HG03432 (cell line): ENCODE measurements around the gene ITPR2.

ENCODE experiments used
- ATAC-seq: cut with Tn5 transposase; IDR thresholded peaks from one replicate; pipeline ENCODE4 v1.9.1; 2021; ENCODE audit warnings: mild to moderate bottlenecking, moderate library complexity; ENCODE audit not compliant: unreplicated experiment

The ITPR2 gene

DNA sequence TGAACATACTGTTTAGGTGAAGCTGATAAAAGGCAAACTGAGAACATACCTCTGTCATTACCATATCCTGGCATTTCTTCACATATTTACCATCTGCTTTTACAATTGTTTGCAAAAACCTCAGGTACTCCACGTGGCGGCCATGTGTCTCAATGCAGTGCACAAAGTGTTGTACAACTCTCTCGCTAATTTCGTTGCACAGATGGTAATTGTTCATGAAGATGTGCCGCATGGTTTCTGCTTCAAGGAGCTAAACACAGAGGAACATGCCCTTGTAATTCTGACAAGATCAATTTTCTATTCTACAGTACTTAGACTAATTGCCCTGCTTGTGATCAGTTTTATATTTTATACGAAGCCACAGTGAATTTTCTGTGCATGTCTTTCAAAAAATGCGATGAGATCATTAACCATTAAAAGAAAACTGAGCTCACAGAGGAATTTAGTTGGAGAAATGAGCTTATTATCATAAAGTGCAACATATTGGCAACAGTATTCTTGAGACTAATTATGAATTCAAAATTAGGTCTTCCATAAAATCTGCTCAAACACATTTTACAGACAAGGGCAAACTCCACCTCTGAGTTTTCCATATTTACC lies 233.8 kb downstream of the ITPR2 start:
- ATAC-seq: no peak

DNA sequence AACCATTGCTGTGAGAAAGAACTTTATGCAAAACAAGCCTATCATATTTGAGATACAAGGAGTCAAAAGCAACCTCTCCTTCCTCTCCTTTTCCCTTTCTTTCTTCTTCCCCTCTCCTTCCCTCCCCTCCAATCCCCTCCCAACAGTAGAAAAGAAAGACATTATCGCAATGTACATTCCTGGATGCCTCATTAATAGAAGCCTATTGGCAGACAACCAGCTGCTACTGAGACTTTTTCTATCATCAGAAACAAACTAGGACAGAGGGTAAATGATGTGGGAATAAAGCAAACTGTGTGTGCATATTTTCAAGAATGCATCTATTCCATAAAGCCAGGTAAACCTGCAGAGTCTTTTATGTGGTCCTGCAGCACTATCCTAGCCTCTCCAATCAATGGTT lies 237.2 kb downstream of the ITPR2 start:
- no peak for ATAC-seq

DNA sequence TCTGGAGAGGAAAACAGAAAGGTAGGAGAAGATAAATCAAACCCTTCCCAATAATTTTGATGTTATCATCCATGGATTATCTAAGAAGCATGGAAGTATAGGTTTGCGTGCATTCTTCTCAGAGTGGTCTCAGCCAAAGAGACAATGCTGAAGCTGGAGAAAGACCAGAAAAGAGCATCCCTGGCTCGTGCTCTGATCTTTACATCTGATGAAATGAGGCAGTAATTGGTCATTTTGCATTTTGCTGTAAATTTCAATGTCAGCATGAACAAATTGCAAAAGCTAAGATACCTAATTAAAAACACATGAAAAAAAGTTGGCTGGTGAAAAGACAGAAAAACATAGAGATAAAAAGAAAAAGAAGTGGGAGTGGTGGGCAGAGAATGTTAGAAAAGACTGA lies 252.4 kb downstream of the ITPR2 start:
- no peak for ATAC-seq

DNA sequence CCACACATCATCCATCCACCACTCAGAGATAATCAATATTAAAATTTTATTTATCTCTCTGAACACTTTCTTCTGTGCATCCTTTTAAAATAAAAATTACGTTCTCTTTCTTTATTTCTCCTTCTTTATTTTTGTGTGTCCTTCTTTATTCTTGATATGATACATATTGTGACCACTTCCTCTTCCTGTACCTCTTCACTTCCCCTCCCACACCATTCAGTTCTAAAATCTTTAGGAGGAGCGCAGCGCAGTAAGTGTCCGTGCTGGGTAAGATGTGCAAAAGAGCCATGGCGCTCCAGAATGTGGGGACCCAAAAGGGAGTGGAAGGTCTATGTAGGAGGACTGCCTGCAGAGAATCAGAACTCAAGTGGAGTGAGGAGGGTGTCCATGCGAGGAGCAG lies 256.7 kb downstream of the ITPR2 start:
- no peak for ATAC-seq

DNA sequence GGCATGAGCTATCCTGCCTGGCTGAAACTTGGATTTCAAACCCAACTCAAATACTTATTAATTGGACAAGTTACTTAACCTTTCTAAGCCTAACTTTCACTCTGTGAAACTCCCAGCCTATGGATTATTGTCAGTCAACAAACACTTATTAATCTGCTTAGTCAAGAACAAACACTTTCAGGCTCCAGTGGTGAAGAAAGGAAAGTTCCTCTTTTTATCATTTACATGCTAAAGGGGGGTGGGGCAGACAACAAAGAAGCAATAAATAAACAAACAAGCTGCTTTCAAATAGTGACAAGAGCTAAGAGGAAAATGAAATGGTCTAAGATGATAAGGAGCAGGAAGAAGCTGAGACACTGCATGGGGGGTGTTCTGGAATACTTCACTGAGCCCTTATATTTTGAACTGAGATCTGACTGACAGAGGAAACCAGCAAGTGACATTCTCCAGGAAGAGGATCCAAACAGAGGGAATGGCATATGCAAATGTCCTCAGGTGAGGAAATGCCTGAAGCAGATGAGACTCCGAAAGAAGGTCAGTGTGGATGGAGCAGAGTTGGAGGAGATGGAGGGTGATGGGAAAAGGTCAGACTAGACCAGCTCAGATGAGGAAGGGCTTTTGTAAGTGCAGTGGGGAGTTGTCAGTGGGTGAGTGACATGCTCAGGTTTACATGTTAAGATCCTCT lies 259.6 kb downstream of the ITPR2 start:
- no peak for ATAC-seq

DNA sequence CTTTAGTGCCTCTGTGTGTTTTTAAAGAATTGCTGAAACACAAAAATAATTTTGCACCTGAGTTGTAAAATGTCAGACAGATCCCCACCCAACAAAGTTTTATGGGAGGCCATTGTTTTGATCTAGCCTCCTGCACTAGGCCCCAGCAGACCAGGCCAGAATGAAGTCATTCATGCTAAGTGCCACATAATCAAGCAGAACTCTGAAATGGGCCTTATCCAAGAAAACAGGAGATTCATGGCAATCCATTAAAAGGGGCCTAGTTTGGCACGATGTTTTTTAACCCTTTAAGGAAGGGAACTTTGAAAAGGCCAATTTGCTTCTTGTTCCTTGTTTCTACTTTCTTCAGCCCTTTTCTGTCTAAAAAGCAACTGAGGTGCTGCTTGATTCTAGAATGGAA lies 260.9 kb downstream of the ITPR2 start:
- ATAC-seq: no peak

DNA sequence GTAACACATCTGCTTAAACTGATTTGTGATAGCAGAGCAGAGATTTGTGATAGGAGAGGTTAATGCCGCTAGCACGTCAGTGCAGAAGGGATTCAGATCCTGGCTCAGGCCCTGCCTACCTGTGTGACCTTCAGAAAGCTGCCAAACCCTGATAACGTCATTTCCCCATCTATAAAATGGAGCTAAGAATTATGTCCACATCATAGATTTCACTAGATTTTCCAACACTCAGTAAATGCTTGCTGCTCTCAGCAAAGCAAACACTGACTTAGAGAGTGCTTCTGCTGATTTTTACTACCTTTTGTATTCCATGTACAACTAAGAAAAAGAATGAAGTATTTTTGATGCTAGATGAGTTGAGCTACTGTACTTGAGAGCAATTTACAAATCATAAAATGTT lies 261.4 kb downstream of the ITPR2 start:
- ATAC-seq: no peak

DNA sequence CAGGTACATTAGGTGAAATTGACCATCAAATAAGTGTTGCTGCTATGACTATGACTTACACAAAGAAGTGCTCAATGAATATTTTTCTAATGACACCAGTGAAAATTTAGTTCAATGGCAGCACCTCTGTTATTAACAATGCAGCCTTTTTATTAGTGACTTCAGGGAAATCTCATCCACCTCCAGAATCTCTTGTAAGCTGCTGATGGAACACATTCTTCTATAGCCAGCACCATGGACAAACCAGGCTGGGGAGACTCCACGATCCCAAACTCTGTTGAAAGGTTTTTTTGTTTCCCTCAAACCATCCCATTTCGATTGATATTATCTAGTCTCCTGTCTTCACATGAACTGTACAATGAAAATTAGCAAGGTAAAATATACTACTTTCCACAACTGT lies 265.9 kb downstream of the ITPR2 start:
- ATAC-seq: no peak

DNA sequence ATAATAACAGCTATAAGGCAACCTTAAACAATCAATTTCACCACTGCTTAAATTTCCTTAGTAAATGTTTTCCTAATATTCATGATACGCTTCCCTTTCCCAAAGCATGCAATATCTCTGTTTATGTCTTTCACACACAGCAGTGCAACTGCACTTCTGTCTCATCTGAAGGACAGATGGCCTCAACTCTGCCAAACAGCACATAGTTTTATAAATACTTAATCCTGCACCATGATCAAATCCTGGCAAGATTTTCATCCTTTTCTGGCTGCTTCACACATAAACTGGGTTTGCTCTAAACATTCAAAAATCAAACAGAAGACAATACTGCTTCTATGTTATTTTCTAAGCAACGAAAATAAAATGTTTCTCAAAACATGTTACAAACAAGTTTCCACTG lies 266.3 kb downstream of the ITPR2 start:
- no peak for ATAC-seq

DNA sequence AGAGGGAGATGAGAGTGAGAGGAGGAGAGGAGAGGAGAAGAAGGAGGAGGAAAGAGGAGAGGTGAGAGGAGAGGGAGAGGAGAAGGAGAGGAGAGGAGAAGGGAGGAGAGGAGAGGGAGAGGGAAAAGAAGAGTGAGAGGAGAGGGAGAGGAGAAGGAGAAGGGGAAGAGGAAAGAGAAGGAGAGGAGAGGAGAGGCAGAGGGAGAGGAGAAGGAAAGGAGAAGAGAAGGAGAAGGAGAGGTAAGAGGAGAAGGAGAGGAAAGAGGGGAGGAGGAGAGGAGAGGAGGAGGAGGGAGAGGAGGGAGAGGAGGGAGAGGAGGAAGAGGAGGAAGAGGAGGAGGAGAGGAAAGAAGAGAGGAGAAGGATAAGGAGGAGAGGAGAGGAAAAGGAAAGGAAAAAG lies 266.8 kb downstream of the ITPR2 start:
- no peak for ATAC-seq

DNA sequence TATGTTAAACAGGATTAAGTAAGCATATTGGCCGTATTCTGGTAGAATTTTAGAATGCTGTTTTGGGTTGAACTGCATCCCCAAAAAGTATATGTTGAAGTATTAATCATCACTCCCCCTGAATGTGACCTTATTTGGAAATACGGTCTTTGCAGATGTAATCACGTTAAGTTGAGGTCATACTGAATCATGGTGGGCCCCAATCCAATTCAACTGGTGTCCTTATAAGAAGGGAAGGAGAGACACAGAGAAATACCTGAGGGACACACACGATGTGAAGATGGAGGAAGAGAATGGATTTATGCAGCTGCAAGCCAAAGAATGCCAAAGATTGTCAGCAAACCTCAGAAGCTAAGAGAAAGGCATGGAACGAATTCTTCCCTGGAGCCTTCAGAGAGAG lies 268.6 kb downstream of the ITPR2 start:
- ATAC-seq: no peak

DNA sequence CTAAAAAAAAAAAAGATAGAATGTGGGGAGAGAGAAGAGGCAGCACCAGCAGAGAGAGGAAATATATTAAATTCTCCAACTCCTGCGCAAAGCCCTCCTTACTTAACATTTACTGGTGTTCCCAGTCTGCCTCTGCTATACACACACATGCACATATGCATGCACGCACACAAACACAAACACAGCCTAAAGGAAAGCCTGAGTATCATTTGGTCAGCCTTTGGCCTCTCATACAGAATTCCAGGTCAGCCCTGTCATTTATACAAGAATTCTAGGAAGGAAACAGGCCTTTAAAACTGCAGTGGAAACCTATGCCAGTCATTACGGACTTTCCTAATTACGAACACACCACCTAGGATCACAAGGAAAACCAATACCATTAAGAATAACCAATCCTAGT lies 269.4 kb downstream of the ITPR2 start:
- no peak for ATAC-seq

DNA sequence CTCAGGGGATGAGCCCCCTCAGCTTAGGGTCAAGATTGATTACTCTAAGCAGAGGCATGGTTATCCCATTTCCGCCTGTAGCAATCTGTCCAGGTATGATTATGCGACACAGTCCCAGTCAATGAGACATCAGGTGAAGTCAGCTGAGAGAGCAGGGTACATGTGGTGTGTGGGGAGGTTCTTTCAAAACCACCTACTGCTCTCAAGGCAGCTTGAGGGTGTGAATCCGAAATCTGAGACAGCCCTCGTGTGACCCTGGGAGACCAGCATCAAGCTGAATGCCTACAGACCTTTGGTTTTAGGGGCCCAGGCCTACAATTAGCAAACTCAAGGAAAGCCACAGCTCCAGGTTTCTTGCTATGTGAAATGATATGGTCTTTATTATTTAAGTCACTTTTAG lies 275.7 kb downstream of the ITPR2 start:
- ATAC-seq: no peak

DNA sequence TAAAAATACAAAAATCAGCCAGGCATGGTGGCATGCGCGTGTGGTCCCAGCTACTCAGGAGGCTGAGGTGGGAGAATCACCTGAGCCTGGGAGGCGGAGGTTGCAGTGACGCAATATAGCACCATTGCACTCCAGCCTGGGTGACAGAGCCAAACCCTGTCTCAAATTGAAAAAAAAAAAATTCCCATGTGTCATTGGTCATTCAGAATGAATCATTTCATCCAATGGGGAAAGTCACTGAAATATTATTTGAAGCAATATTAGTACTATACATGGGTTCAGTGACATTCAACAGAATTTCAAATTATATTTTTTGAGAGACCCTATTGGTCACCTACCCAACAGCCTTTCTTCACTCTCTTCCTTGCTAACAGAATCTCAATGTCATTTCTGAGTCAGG lies 276.1 kb downstream of the ITPR2 start:
- no peak for ATAC-seq

DNA sequence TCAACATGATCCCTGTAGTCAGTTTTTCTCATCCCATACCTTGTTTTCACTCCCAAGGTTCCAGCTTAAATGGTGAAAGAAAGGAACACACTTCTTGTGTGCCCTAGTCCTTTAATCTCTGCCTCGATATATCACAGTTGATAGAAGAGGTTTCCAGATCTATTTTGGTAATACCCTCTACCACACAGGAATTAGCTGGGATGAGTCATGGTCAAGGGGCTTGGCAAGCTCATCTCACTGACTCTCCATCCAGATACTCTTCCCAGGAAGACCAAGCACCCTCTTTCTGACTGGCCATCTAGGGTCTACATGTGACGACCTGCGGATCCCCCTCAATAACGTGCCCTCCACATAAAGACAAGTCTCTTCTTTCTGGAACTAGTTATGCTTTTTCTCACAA lies 277.9 kb downstream of the ITPR2 start:
- ATAC-seq: no peak

DNA sequence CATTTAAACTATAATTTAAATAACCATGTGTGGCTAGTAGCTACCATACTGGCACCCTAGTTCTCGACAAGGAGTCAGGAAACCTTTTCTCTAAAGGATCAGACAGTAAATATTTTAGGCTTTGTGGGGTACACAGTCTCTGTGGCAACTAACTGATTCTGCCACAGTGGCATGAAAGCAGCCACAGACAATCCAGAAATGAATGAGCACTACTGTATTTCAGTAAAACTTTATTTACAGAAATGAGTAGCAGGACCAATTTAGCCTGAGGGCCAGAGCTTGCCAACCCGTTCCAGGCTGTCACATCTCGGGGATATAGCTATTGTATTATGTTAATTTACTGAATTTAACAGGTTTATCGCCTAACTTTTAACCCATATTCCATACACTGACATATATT lies 278.7 kb downstream of the ITPR2 start:
- peak; percentile 58 for ATAC-seq

DNA sequence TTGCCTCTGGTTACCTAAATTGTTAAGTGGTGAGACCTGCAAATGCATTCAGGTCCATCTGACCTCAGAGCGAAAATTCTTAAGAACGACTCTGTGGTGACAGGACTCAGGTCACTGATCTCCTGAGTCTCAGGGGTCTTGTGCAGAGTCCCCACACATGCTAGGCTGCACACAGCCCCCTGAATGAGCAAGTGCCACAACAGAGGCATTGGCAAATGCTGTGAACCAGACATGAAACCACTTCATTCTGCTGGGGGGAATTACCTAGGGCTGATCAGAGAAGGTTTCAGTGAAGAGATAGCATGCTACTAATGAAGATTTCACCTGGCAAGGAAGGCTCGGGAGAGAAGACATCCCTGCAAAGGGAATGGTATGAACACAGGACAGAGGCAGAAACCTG lies 281.6 kb downstream of the ITPR2 start:
- peak; percentile 69 for ATAC-seq

DNA sequence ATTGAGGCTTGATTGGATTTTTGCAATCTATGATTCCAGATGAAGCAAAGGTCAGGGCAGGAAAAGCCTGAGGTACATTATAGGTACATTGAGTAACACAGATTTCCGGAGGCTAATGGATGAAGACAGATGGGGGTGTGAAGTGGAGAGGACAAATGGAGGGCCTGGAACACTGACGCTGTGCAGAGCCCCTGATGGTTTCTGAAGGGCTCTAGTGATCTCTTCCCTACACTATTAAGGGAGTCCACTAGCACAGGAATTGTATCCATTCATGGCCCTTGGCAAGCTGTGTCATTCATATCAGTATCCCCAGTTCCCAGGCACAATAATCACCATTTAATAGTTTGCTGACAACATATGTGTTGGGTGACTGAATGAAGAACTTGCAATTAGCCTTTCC lies 284.8 kb downstream of the ITPR2 start:
- ATAC-seq: no peak

DNA sequence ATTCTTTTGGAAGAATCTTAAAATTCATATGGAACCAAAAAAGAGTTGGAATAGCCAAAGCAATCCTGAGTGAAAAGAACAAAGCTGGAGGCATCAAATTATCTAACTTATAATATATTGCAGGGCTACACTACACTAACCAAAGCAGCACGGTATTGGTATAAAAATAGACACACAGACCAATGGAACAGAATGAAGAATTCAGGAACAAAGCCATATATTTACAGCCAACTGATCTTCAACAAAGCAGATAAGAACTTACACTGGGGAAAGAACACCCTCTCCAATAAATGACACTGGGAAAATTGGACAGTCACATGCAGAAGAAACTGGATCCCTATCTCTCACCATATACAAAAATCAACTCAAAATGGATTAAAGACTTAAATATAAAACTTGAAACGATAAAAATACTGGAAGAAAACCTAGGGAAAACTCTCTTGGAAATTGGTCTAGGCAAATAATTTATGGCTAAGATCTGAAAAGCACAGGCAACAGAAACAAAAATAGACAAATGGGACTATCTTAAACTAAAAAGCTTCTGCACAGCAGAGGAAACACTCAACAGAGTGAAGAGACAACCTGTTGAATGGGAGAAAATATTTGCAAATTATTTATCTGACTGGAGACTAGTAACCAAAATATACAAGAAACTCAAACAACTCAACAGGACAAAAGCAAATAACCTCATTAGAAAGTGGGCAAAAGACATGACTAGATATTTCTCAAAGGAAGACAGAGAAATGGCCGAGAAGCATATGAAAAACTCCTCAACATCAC lies 286.3 kb downstream of the ITPR2 start:
- no peak for ATAC-seq

DNA sequence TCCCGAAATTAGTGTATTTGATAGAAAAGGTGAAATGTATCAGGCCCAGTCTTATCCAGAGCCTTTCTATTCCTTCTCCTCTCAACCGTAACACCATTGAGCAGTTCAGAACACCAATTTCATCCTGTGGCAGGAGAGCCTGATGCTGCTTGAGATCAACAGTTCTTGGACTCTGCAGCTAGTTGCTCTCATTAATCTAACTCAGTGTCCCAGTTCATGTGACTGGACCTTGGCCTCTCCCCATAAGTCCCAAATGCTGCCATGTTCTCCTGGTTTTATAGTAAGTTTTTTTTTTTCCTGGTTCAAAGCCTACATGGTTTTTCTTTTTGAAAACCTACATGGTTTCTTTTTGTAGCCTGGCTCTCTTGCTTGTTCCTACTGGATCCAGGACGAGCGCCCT lies 293.9 kb downstream of the ITPR2 start:
- ATAC-seq: no peak

DNA sequence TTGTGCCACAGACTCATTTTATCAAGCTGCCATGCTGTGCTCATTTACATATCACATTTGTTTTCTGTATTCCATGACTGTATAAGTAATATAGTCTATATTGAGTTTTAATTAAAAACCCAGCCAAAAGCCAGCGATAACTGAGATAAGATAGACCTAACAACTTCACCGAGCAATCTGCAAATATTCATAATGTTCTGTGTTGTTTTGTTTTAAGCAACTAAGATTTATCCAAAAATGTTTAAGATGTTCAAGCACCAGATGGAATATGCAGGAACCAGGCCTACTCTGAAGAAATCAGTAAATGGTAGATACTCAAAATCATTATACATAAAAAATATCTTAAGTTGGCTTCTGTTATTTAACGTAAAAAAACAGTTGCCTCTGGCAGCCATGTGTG lies 295.3 kb downstream of the ITPR2 start:
- no peak for ATAC-seq

DNA sequence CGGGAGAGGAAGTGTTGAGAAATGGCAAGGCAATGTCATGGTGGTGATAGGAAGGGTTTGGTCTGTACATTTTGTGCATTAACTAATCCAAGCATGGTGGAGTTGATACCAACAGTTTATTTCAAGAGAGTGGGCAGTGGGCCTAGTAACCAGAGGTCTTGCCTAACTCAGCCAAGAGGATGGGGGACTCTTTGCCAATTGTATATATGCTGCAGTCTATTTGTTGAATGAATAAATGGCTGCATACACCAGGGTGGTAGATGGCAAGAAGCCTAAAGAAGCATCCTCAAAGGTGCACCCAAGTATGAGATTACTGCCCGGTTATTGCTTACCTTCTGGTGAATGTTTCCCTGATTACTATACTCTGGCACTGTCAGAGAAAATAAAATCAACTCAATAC lies 295.9 kb downstream of the ITPR2 start:
- no peak for ATAC-seq
